GM23338 (cell line): ENCODE data around the gene GLCE.

ENCODE experiments used
- EZH2 ChIP-seq: fragments of 200-600 bp; sonication (generic); IDR thresholded peaks from one replicate; pipeline ENCODE4 v1.8.0; 2017; ENCODE audit warnings: antibody characterized with exemption, mild to moderate bottlenecking, low read depth; ENCODE audit not compliant: unreplicated experiment
- EZH2phosphoT487 ChIP-seq: fragments of 200-600 bp; sonication (generic); IDR thresholded peaks from one replicate; pipeline ENCODE4 v1.8.1; 2018; ENCODE audit warnings: antibody characterized with exemption; ENCODE audit not compliant: unreplicated experiment
- POLR2AphosphoS5 ChIP-seq: IDR thresholded peaks from 2 replicates; pipeline ENCODE4 v1.6.1; 2016; ENCODE audit warnings: antibody characterized with exemption, low read depth
- TF ChIP-seq, protein P1 (sequence below), 2 experiments: fragments of 200-600 bp in 1 of 2; sonication (generic) in 1 of 2; conservative IDR thresholded peaks; 2 replicates each; pipeline versions ENCODE4 v1.5.1 to v1.6.1; 2016 to 2017; ENCODE audit warnings: antibody characterized with exemption in 2 of 2, low read depth in 2 of 2, mild to moderate bottlenecking in 2 of 2, moderate library complexity in 1 of 2
- TF ChIP-seq, protein P2 (sequence below): IDR thresholded peaks from one replicate; pipeline ENCODE4 v1.6.1; 2018; ENCODE audit warnings: antibody characterized with exemption; ENCODE audit not compliant: unreplicated experiment

DNA sequence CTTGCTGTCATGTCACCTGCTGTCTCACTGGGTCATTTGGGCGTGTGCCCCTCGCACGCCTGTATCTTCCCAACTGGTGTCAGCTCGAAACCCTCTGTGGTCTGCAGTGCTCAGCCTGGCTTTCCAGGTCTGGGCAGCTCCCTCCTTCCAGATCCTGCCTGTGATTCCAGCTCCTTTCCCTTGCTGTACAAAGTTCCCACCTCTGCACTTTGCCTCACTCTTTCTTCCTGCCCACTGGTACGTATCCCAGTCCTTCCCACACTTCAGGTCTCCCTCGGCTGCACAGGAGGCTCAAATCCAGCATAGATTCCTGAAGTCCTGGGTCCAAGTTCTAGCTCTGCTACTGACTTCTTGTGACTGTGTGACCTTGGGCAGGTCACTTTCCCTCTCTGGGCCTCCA, 136.2 kb downstream of the GLCE start:
- TF ChIP-seq, protein P1, sequence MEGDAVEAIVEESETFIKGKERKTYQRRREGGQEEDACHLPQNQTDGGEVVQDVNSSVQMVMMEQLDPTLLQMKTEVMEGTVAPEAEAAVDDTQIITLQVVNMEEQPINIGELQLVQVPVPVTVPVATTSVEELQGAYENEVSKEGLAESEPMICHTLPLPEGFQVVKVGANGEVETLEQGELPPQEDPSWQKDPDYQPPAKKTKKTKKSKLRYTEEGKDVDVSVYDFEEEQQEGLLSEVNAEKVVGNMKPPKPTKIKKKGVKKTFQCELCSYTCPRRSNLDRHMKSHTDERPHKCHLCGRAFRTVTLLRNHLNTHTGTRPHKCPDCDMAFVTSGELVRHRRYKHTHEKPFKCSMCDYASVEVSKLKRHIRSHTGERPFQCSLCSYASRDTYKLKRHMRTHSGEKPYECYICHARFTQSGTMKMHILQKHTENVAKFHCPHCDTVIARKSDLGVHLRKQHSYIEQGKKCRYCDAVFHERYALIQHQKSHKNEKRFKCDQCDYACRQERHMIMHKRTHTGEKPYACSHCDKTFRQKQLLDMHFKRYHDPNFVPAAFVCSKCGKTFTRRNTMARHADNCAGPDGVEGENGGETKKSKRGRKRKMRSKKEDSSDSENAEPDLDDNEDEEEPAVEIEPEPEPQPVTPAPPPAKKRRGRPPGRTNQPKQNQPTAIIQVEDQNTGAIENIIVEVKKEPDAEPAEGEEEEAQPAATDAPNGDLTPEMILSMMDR (conservative IDR thresholded peaks at IDR 0.05; ENCODE audit: low read depth in 2 of 2) = no peak
- TF ChIP-seq, protein P2, sequence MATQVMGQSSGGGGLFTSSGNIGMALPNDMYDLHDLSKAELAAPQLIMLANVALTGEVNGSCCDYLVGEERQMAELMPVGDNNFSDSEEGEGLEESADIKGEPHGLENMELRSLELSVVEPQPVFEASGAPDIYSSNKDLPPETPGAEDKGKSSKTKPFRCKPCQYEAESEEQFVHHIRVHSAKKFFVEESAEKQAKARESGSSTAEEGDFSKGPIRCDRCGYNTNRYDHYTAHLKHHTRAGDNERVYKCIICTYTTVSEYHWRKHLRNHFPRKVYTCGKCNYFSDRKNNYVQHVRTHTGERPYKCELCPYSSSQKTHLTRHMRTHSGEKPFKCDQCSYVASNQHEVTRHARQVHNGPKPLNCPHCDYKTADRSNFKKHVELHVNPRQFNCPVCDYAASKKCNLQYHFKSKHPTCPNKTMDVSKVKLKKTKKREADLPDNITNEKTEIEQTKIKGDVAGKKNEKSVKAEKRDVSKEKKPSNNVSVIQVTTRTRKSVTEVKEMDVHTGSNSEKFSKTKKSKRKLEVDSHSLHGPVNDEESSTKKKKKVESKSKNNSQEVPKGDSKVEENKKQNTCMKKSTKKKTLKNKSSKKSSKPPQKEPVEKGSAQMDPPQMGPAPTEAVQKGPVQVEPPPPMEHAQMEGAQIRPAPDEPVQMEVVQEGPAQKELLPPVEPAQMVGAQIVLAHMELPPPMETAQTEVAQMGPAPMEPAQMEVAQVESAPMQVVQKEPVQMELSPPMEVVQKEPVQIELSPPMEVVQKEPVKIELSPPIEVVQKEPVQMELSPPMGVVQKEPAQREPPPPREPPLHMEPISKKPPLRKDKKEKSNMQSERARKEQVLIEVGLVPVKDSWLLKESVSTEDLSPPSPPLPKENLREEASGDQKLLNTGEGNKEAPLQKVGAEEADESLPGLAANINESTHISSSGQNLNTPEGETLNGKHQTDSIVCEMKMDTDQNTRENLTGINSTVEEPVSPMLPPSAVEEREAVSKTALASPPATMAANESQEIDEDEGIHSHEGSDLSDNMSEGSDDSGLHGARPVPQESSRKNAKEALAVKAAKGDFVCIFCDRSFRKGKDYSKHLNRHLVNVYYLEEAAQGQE = no peak
- TF ChIP-seq EZH2phosphoT487 = no peak
- no peak for TF ChIP-seq POLR2AphosphoS5
- no peak for TF ChIP-seq EZH2
